Measurements from ENCODE around the gene CDY1B.
"Not testable (repeated sequence)": the region's sequence is repeated elsewhere in the genome, so short reads cannot be mapped to it uniquely, and the experiment has no call there.

Gene CDY1B

GRCh38 chrY:24047919-24048318, at the start of gene CDY1B:
Gene CDY1B, minus strand, starts transcription at chrY:24048019. Its CDS starts 331 bp downstream, at chrY:24047688.
- not testable (repeated sequence) for DNase-seq (ENCODE audit: low spot score)

DNA sequence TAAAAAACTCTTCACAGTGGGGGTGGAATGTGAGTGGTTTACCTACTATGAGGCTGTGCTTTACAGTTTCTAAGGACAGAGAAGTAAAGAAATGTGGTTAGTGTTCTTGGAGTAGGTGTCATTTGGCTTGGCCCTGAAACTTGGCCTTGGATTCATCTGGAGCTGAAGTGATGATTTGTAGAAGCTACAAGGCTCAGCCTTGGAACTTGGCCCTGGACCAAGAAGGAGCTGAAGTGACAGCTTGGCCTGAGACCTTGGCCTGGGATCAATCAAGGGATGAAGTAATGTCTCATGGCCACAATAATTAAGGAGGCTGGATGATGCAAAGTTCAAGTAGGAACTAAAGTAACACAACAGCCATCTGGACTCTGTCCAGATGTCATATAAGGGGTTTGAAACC, 1.7 kb upstream of the CDY1B start:
- not testable (repeated sequence) for DNase-seq (ENCODE audit: low spot score)

GRCh38 chrY:24043209-24043608, 4.6 kb downstream of the CDY1B start:
- DNase-seq (ENCODE audit: low spot score): not testable (repeated sequence)

DNA sequence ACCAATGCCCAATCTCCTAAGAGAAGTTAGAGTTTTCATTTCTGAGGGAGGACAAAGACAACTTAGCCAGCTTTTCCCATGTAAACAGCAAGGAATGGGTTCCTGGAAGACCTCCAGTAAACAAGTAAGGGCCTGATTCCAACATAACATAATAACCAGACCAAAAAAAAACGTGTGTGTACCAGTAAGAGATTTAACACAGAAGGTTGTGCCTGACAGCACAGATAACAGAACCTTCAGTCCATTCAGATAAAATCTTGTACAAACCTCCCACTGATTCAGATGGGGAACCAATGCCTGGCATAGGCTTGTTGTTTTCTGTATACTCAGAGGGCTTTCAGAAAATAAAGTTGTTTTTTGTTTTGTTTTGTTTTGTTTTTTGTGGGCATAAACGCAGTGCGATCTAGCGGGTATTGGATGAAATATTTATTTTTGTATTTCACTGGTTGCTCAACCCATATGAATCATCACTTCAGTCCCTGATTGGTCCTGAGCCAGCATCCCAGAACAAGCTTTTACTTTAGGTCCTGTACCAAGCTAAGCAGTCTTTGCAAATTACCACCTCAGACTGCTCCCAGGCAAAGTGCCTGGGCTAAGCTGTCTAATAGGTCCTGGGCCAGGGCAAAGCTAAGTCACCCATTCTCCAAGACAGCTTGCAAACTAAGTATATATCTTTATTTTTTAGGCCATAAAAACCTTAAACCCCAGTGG, 8.7 kb downstream of the CDY1B start:
- DNase-seq (ENCODE audit: low spot score): not testable (repeated sequence)

DNA sequence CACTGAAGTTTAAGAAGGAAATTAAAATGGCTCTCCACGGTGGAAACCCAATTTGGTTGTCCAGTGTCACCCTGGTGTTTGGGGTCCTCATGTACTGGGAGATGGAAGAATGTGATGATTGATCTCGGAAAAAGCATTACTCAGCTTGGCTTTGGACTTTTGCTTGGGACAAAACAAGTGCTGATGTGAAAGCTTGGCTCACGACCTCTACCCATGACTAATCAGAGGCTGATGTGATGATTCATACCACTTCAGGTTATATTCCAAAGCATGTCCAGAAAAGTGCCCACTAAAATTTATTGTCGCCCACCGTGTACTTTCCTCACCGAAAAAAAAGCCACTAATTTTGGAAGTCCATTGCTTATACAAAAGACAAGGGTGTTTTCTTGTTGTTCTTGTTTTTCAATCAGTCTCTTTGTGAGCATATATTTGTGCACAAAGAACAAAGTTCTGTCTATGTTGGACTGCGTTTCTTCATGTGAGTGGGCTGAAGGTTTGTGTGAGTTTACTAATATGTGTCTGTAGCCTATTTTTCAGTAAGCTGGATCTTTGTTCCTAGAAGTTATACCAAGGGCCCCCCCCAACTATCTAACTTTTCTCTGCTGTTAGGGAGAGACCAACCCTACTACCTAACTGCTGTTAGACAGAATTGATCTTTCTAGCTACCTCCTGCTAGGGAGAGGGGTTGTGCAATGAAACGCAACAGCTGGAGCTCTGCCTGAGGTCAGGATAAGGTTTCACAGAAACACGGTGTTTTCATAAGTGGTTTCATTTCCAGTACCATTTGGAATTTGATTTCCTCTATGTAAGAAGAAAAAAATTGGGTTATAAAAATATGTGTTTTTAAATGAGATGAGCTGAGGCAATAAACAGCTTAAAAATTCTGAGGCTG, 21.4 kb downstream of the CDY1B start:
- DNase-seq (ENCODE audit: low spot score): not testable (repeated sequence)

Measured in kidney capillary endothelial cell (primary cell).